ENCODE results near the gene PPTC7.
"Not testable (repeated sequence)": the region's sequence is repeated elsewhere in the genome, so short reads cannot be mapped to it uniquely, and the experiment has no call there.

The PPTC7 gene

GRCh38 chr12:110531741-110532333 is 51.3 kb downstream of the PPTC7 start:
- DNase-seq: no peak

GRCh38 chr12:110530511-110530910 is 52.6 kb downstream of the PPTC7 start:
- no peak for DNase-seq

- no peak for DNase-seq
Observed at GRCh38 chr12:110528277-110528839, 54.8 kb downstream of the PPTC7 start.

- DNase-seq: not testable (repeated sequence)
Observed at GRCh38 chr12:110520876-110521712, 62.0 kb downstream of the PPTC7 start.

- DNase-seq: not testable (repeated sequence)
Observed at GRCh38 chr12:110518014-110518413, 65.1 kb downstream of the PPTC7 start.

GRCh38 chr12:110516995-110517394 is 66.1 kb downstream of the PPTC7 start:
- DNase-seq: no peak

GRCh38 chr12:110514363-110514762 is 68.8 kb downstream of the PPTC7 start:
- DNase-seq: no peak

- no peak for DNase-seq
Observed at GRCh38 chr12:110513842-110514241, 69.3 kb downstream of the PPTC7 start.

GRCh38 chr12:110508071-110508586 is 75.0 kb downstream of the PPTC7 start:
- DNase-seq: no peak

- DNase-seq: no peak
Observed at GRCh38 chr12:110505332-110505731, 77.8 kb downstream of the PPTC7 start.

GRCh38 chr12:110503432-110503831 is 79.7 kb downstream of the PPTC7 start:
- peak; percentile 37 for DNase-seq

GRCh38 chr12:110501752-110502738 is 81.1 kb downstream of the PPTC7 start, which contains the start of the genes RAD9B and VPS29:
Gene RAD9B (plus strand): TSS chr12:110502331. CDS start chr12:110502338, 7 bp downstream.
Gene VPS29 (minus strand): TSS chr12:110502111. CDS start chr12:110502051, 60 bp downstream.
- DNase-seq: peak; percentile 99

- peak; percentile 75 for DNase-seq
Observed at GRCh38 chr12:110501399-110501751, 81.7 kb downstream of the PPTC7 start.

GRCh38 chr12:110498984-110499706 is 84.0 kb downstream of the PPTC7 start:
- peak; percentile 44 for DNase-seq

Data from hematopoietic multipotent progenitor cell treated with erythropoietin and hydrocortisone succinate and interleukin-3 and kit ligand, for 6 days (in vitro differentiated cells).